IMR-90 (cell line): Measurements from ENCODE around the gene BLVRB. TPM values are rescaled to one million over a fixed set of nuclear protein-coding genes. Genes with fewer than 3 reads are reported as not detected.
A peak's percentile ranks its signal among the peaks of the same experiment; 100 is the strongest.

Experiments
- ATAC-seq: fragments of 200-7000 bp; cut with Tn5 transposase; 2 replicates; pipeline ENCODE4 v1.9.1; 2020; ENCODE audit warnings: low read depth, mild to moderate bottlenecking, moderate library complexity
- BruUV-seq: library from RNA; stranded (reverse); fragments of 400-500 nt; replicated peaks from 2 replicates; lab custom pipeline; 2021; lab: Mats Ljungman, UMichigan
- CTCF ChIA-PET: fragments of 300-600 bp; formaldehyde crosslinking; extraction: SDS; loops from one replicate; lab custom pipeline; 2021; ENCODE audit warnings: antibody characterized with exemption; lab: Yijun Ruan, JAX
- POLR2A ChIA-PET: fragments of 300-600 bp; sonication (Branson Sonifier 250); formaldehyde crosslinking; loops from one replicate; lab custom pipeline; 2022; ENCODE audit warnings: antibody characterized with exemption; ENCODE audit not compliant: unreplicated experiment; lab: Charles Lee
- DNase-seq: peaks from one replicate; pipeline ENCODE4 v3.0.0; 2013
- H2AFZ ChIP-seq: replicated peaks from 2 replicates; pipeline ENCODE3; 2013; ENCODE audit warnings: low read length, mild to moderate bottlenecking; ENCODE audit not compliant: poor library complexity
- H2AK5ac ChIP-seq: 2 replicates; pipeline ENCODE4 v1.6.1; 2013; ENCODE audit warnings: low read depth, low read length, inconsistent platforms
- H2AK9ac ChIP-seq: replicated peaks from 2 replicates; pipeline ENCODE3; 2013; ENCODE audit warnings: mild to moderate bottlenecking, low read depth, low read length, moderate library complexity; ENCODE audit not compliant: poor library complexity
- H2BK120ac ChIP-seq: 2 replicates; pipeline ENCODE4 v1.6.1; 2013; ENCODE audit warnings: low read depth, low read length, inconsistent platforms
- H2BK15ac ChIP-seq: 3 replicates; pipeline ENCODE4 v1.6.1; 2013; ENCODE audit warnings: low read depth, low read length, inconsistent platforms
- H2BK20ac ChIP-seq: 2 replicates; pipeline ENCODE4 v1.6.1; 2013; ENCODE audit warnings: low read depth, mild to moderate bottlenecking, inconsistent platforms, low read length, moderate library complexity
- H2BK5ac ChIP-seq: 2 replicates; pipeline ENCODE4 v1.6.1; 2013; ENCODE audit warnings: mild to moderate bottlenecking, low read depth, low read length, inconsistent platforms; ENCODE audit not compliant: poor library complexity, severe bottlenecking
- H3K14ac ChIP-seq: replicated peaks from 2 replicates; pipeline ENCODE4 v1.6.1; 2013; ENCODE audit warnings: low read depth, low read length, inconsistent platforms
- H3K18ac ChIP-seq: 2 replicates; pipeline ENCODE4 v1.6.1; 2013; ENCODE audit warnings: low read depth, low read length, control low read depth
- H3K23ac ChIP-seq: 2 replicates; pipeline ENCODE4 v1.6.1; 2013; ENCODE audit warnings: low read depth, low read length, inconsistent platforms
- H3K27ac ChIP-seq: 2 replicates; pipeline ENCODE4 v1.5.1; 2013; ENCODE audit warnings: mild to moderate bottlenecking, control low read depth, low read length; ENCODE audit not compliant: insufficient read depth
- H3K27me3 ChIP-seq: 2 replicates; pipeline ENCODE4 v1.6.1; 2013; ENCODE audit warnings: low read length; ENCODE audit not compliant: control insufficient read depth, insufficient read depth
- H3K36me3 ChIP-seq: 2 replicates; pipeline ENCODE4 v1.6.1; 2013; ENCODE audit warnings: low read length, mixed read lengths; ENCODE audit not compliant: control insufficient read depth, insufficient read depth
- H3K4ac ChIP-seq: 2 replicates; pipeline ENCODE4 v1.6.1; 2013; ENCODE audit warnings: low read depth, low read length, inconsistent platforms
- H3K4me1 ChIP-seq: 2 replicates; pipeline ENCODE4 v1.6.1; 2013; ENCODE audit warnings: low read length, mixed read lengths; ENCODE audit not compliant: control insufficient read depth, insufficient read depth
- H3K4me2 ChIP-seq: 2 replicates; pipeline ENCODE4 v1.6.1; 2013; ENCODE audit warnings: low read depth, mild to moderate bottlenecking, control low read depth, low read length, moderate library complexity
- H3K4me3 ChIP-seq: 2 replicates; pipeline ENCODE4 v1.5.1; 2013; ENCODE audit warnings: low read depth, mild to moderate bottlenecking, control low read depth, low read length, moderate library complexity; ENCODE audit not compliant: insufficient read depth
- H3K56ac ChIP-seq: 2 replicates; pipeline ENCODE4 v1.6.1; 2013; ENCODE audit warnings: low read length, inconsistent platforms; ENCODE audit not compliant: insufficient read depth; ENCODE audit errors: extremely low read depth
- H3K79me1 ChIP-seq, 2 experiments: 2 replicates each; pipeline ENCODE4 v1.6.1; 2013; ENCODE audit warnings: low read length in 2 of 2, inconsistent platforms in 1 of 2, low read depth in 1 of 2
- H3K9ac ChIP-seq: 2 replicates; pipeline ENCODE4 v1.6.1; 2013; ENCODE audit warnings: low read depth, low read length, control low read depth
- H3K9me1 ChIP-seq: 2 replicates; pipeline ENCODE4 v1.6.1; 2013; ENCODE audit warnings: low read length, inconsistent platforms; ENCODE audit not compliant: insufficient read depth
- H3K9me3 ChIP-seq: 2 replicates; pipeline ENCODE4 v1.6.1; 2013; ENCODE audit warnings: low read length; ENCODE audit not compliant: control insufficient read depth, insufficient read depth
- H4K20me1 ChIP-seq: 2 replicates; pipeline ENCODE4 v1.6.1; 2013; ENCODE audit warnings: low read length, inconsistent platforms; ENCODE audit not compliant: insufficient read depth
- H4K5ac ChIP-seq: 2 replicates; pipeline ENCODE4 v1.6.1; 2013; ENCODE audit warnings: mild to moderate bottlenecking, low read depth, low read length, control low read depth
- H4K8ac ChIP-seq, 2 experiments: 2 replicates each; pipeline ENCODE4 v1.6.1; 2013; ENCODE audit warnings: low read depth in 2 of 2, low read length in 2 of 2, control low read depth in 1 of 2, inconsistent platforms in 1 of 2
- H4K91ac ChIP-seq: 2 replicates; pipeline ENCODE4 v1.6.1; 2013; ENCODE audit warnings: low read depth, low read length, inconsistent platforms; ENCODE audit not compliant: insufficient read depth
- BHLHE40 ChIP-seq: fragments of 150-350 bp; IDR thresholded peaks from 2 replicates; pipeline ENCODE4 v1.6.1; 2016; ENCODE audit warnings: mild to moderate bottlenecking, low read depth, low read length
- CEBPB ChIP-seq: IDR thresholded peaks from 2 replicates; pipeline ENCODE4 v1.6.1; 2012; ENCODE audit warnings: low read depth, low read length, improper control_type of control experiment
- CHD1 ChIP-seq: IDR thresholded peaks from 2 replicates; pipeline ENCODE4 v1.6.1; 2012; ENCODE audit warnings: low read depth, low read length, improper control_type of control experiment
- MAFK ChIP-seq: IDR thresholded peaks from 2 replicates; pipeline ENCODE4 v1.6.1; 2012; ENCODE audit warnings: low read depth, low read length, improper control_type of control experiment
- MAZ ChIP-seq: IDR thresholded peaks from 2 replicates; pipeline ENCODE4 v1.6.1; 2012; ENCODE audit warnings: low read depth, mild to moderate bottlenecking, low read length, improper control_type of control experiment, moderate library complexity, borderline replicate concordance
- MXI1 ChIP-seq: IDR thresholded peaks from 2 replicates; pipeline ENCODE4 v1.6.1; 2012; ENCODE audit warnings: low read depth, mild to moderate bottlenecking, low read length, moderate library complexity, borderline replicate concordance
- NFE2L2 ChIP-seq: fragments of 150-350 bp; IDR thresholded peaks from 2 replicates; pipeline ENCODE4 v1.6.1; 2016; ENCODE audit warnings: low read depth, mild to moderate bottlenecking, low read length
- POLR2A ChIP-seq: IDR thresholded peaks from 2 replicates; pipeline ENCODE4 v1.6.1; 2012; ENCODE audit warnings: mild to moderate bottlenecking, low read depth, low read length
- RAD21 ChIP-seq: IDR thresholded peaks from 2 replicates; pipeline ENCODE4 v1.6.1; 2012; ENCODE audit warnings: low read length, improper control_type of control experiment
- RCOR1 ChIP-seq: IDR thresholded peaks from 2 replicates; pipeline ENCODE4 v1.6.1; 2012; ENCODE audit warnings: mild to moderate bottlenecking, low read length, improper control_type of control experiment; ENCODE audit not compliant: insufficient replicate concordance
- RFX5 ChIP-seq: IDR thresholded peaks from 2 replicates; pipeline ENCODE4 v1.8.0; 2012; ENCODE audit warnings: low read depth, mild to moderate bottlenecking, low read length, moderate library complexity
- SMC3 ChIP-seq: fragments of 150-350 bp; IDR thresholded peaks from 2 replicates; pipeline ENCODE4 v1.6.1; 2016; ENCODE audit warnings: low read depth, mild to moderate bottlenecking, antibody characterized with exemption, low read length, moderate library complexity
- WGBS, 2 experiments: methylation state at CpG; one replicate each; pipeline versions ENCODE4 v1.1.5 to v1.1.7; 2013; ENCODE audit warnings: missing lambda C conversion rate in 2 of 2; ENCODE audit not compliant: insufficient read length in 1 of 2; ENCODE audit errors: extremely low coverage in 2 of 2; 5-methylcytosine and 5-hydroxymethylcytosine counted together
- dilution Hi-C: fragments of 300-500 bp; cut with HindIII; formaldehyde crosslinking; loops from one replicate; pipeline ENCODE4 v1.14.3; 2018; ENCODE audit warnings: low sequenced_read_pairs; ENCODE audit not compliant: unreplicated experiment
- in situ Hi-C: fragments of 300-500 bp; cut with MboI; formaldehyde crosslinking; loops from 3 replicates; pipeline ENCODE4 v1.14.3; 2019; ENCODE audit warnings: low sequenced_read_pairs, inconsistent platforms, mixed read lengths
- intact Hi-C: fragments of 100-400 bp; cut with micrococcal nuclease; formaldehyde crosslinking; loops from 2 replicates; pipeline ENCODE4 v1.10.0; 2022
- polyA plus RNA-seq, 3 experiments: library from polyadenylated mRNA; depleted of rRNA; stranded (reverse); fragments of >200 nt; gene quantifications; 2 replicates each; pipeline ENCODE4 v1.2.3, GENCODE V29; 2012; ENCODE audit warnings: low replicate concordance in 1 of 3
- total RNA-seq: library from RNA; depleted of rRNA; stranded (reverse); fragments of >200 nt; gene quantifications from 2 replicates; pipeline ENCODE4 v1.2.3, GENCODE V29; 2012
- TF ChIP-seq, protein P1 (sequence below): conservative IDR thresholded peaks from 2 replicates; pipeline ENCODE4 v1.5.1; 2012; ENCODE audit warnings: mild to moderate bottlenecking, low read depth, low read length, improper control_type of control experiment
- TF ChIP-seq, protein P2 (sequence below): fragments of 150-350 bp; IDR thresholded peaks from 2 replicates; pipeline ENCODE4 v1.6.1; 2017; ENCODE audit warnings: mild to moderate bottlenecking, antibody characterized with exemption, low read length, low read depth

Gene BLVRB
- total and polyA plus RNA-seq, 2 of the 4 experiments (the other 2 are of a cell fraction) = 65.2 to 102 TPM

- no TSS peak for BruUV-seq
These were observed 12.3 kb downstream of the BLVRB start for GRCh38 chr19:40453151-40453735.

More at GRCh38 chr19:40453151-40453735, 12.3 kb downstream of the BLVRB start:
- Histone ChIP-seq H3K9ac (no peak overlapping the region), H3K4me3 (no peak overlapping the region), H3K36me3 (peaks cover 4% of the 10 kb centered on the region; the same call in 1 of the 2 replicates), H2AK9ac (no peak overlapping the region), H3K27me3 (no peaks in the 10 kb centered on the region), H3K79me1 (no peaks in the 10 kb centered on the region), H3K4ac (no peak overlapping the region), H4K91ac (no peak overlapping the region), H3K18ac (no peak overlapping the region), H4K8ac (no peak overlapping the region), H2BK20ac (0 out of 2 replicates have a peak overlapping the region, but pooled peaks have one; percentile 24), H3K27ac (no peak overlapping the region), H3K56ac (no peak overlapping the region), H2BK5ac (no peak overlapping the region), H2AFZ (no peak overlapping the region), H3K9me1 (peaks cover 3% of the 10 kb centered on the region; the same call in 1 of the 2 replicates), H3K4me2 (no peak overlapping the region), H4K5ac (no peak overlapping the region), H4K20me1 (no peaks in the 10 kb centered on the region), H3K14ac (no peak overlapping the region), H3K23ac (no peak overlapping the region), H2BK120ac (no peak overlapping the region), H2BK15ac (no peak overlapping the region), H3K4me1 (no peaks in the 10 kb centered on the region; the same call in 1 of the 2 replicates), H3K9me3 (no peaks in the 10 kb centered on the region), H2AK5ac (0 out of 2 replicates have a peak overlapping the region, but pooled peaks have one; percentile 16)
- ChIA-PET CTCF (interaction anchor here (2.9 kb wide), 1 partner anchor 11 kb away, joined by 10 read pairs; no protein-coding TSS in a partner anchor), POLR2A (no interaction called here)
- intact Hi-C loops = no loop called here
- DNase-seq (no peak), ATAC-seq (no peak; the same call in 1 of the 2 replicates)
- TF ChIP-seq RFX5 (no peak), MAFK (no peak), POLR2A (no peak), MXI1 (no peak), CEBPB (no peak), CHD1 (no peak), RCOR1 (no peak), NFE2L2 (no peak), BHLHE40 (no peak), RAD21 (no peak), MAZ (no peak), SMC3 (no peak)
- TF ChIP-seq, protein P1, sequence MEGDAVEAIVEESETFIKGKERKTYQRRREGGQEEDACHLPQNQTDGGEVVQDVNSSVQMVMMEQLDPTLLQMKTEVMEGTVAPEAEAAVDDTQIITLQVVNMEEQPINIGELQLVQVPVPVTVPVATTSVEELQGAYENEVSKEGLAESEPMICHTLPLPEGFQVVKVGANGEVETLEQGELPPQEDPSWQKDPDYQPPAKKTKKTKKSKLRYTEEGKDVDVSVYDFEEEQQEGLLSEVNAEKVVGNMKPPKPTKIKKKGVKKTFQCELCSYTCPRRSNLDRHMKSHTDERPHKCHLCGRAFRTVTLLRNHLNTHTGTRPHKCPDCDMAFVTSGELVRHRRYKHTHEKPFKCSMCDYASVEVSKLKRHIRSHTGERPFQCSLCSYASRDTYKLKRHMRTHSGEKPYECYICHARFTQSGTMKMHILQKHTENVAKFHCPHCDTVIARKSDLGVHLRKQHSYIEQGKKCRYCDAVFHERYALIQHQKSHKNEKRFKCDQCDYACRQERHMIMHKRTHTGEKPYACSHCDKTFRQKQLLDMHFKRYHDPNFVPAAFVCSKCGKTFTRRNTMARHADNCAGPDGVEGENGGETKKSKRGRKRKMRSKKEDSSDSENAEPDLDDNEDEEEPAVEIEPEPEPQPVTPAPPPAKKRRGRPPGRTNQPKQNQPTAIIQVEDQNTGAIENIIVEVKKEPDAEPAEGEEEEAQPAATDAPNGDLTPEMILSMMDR = no peak
- TF ChIP-seq, protein P2, sequence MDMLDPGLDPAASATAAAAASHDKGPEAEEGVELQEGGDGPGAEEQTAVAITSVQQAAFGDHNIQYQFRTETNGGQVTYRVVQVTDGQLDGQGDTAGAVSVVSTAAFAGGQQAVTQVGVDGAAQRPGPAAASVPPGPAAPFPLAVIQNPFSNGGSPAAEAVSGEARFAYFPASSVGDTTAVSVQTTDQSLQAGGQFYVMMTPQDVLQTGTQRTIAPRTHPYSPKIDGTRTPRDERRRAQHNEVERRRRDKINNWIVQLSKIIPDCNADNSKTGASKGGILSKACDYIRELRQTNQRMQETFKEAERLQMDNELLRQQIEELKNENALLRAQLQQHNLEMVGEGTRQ = no peak
- dilution Hi-C loops = no loop called here
- 100% methylated on average over 2 of the region's 5 CpGs; no CpG with 5 or more reads in 1 of the 2 experiments for WGBS, 2 experiments
- in situ Hi-C loops = no loop called here
